RWPE2 (cell line): ENCODE measurements around the gene CEP104.

Source experiments
- ATAC-seq: fragments of 200-7000 bp; cut with Tn5 transposase; 3 replicates; pipeline ENCODE4 v1.9.1; 2021; ENCODE audit warnings: low read depth
- DNase-seq: peaks from one replicate; pipeline ENCODE4 v3.0.0-alpha.2; 2020; ENCODE audit warnings: low spot score
- H3K27ac ChIP-seq: fragments of 450-650 bp; 2 replicates; pipeline ENCODE4 v1.5.1; 2017; ENCODE audit warnings: mild to moderate bottlenecking; ENCODE audit not compliant: poor library complexity, severe bottlenecking
- H3K27me3 ChIP-seq: fragments of 250-450 bp; sonication (Bioruptor Pico); 2 replicates; pipeline ENCODE4 v1.5.1; 2021; ENCODE audit warnings: mild to moderate bottlenecking, moderate library complexity; ENCODE audit not compliant: insufficient read depth, poor library complexity, severe bottlenecking
- H3K36me3 ChIP-seq: fragments of 250-450 bp; sonication (Bioruptor Pico); 2 replicates; pipeline ENCODE4 v1.5.1; 2020; ENCODE audit warnings: low read depth, mild to moderate bottlenecking, moderate library complexity
- H3K4me1 ChIP-seq: fragments of 250-450 bp; sonication (Bioruptor Pico); 2 replicates; pipeline ENCODE4 v1.5.1; 2021; ENCODE audit warnings: mild to moderate bottlenecking, moderate library complexity; ENCODE audit not compliant: insufficient read depth, poor library complexity, severe bottlenecking
- H3K4me3 ChIP-seq: fragments of 250-450 bp; sonication (Bioruptor Pico); 2 replicates; pipeline ENCODE4 v1.5.1; 2021; ENCODE audit warnings: mild to moderate bottlenecking, moderate library complexity; ENCODE audit not compliant: severe bottlenecking
- H3K9me3 ChIP-seq: fragments of 250-450 bp; sonication (Bioruptor Pico); 2 replicates; pipeline ENCODE4 v1.5.1; 2021; ENCODE audit warnings: mild to moderate bottlenecking, moderate library complexity; ENCODE audit not compliant: severe bottlenecking
- TF ChIP-seq, protein P1 (sequence below): fragments of 450-650 bp; IDR thresholded peaks from one replicate; pipeline ENCODE4 v1.5.1; 2017; ENCODE audit warnings: mild to moderate bottlenecking, moderate library complexity; ENCODE audit not compliant: poor library complexity, severe bottlenecking

The CEP104 gene

DNA sequence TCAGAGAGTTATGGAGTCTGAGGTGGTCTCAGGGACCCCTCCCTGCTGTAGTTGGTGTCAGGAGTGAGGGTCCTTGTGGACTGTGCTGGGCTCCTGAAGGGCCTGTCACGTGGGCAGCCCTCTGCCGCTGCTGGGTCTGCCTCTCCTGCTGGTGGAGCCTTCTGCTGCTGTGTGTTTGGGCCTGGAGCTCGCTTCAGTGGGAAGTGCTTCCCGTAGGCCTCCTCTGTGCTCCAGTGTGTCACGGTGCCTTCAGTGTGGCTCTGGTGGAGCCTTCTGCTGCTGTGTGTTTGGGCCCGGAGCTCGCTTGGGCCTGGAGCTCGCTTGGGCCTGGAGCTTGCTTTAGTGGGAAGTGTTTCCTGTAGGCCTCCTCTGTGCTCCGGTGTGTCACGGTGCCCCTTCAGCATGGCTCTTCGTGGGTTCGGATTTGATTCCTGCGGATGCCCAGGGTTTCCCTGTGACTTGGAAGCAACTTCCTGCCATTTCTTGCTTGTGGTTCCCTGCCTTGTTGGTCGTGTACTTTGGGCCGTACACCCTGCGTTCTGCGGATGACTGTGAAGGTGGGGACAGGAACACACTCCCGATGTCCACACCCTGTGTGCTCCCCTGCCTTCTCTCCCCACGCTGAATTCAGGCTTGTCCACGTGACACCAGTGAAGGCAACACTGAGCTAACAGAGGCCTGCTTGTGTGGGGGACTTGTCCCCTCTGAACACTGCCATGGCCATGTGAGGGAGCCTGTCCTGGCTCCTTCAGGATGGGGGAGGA, 23.6 kb upstream of the CEP104 start:
- no peak overlapping the region for H3K27ac ChIP-seq
- H3K36me3 ChIP-seq: peaks cover 6% of the 10 kb centered on the region; the same call in 1 of the 2 replicates
- DNase-seq: no peak
- no peaks in the 10 kb centered on the region for H3K9me3 ChIP-seq
- H3K27me3 ChIP-seq: no peaks in the 10 kb centered on the region
- TF ChIP-seq, protein P1, sequence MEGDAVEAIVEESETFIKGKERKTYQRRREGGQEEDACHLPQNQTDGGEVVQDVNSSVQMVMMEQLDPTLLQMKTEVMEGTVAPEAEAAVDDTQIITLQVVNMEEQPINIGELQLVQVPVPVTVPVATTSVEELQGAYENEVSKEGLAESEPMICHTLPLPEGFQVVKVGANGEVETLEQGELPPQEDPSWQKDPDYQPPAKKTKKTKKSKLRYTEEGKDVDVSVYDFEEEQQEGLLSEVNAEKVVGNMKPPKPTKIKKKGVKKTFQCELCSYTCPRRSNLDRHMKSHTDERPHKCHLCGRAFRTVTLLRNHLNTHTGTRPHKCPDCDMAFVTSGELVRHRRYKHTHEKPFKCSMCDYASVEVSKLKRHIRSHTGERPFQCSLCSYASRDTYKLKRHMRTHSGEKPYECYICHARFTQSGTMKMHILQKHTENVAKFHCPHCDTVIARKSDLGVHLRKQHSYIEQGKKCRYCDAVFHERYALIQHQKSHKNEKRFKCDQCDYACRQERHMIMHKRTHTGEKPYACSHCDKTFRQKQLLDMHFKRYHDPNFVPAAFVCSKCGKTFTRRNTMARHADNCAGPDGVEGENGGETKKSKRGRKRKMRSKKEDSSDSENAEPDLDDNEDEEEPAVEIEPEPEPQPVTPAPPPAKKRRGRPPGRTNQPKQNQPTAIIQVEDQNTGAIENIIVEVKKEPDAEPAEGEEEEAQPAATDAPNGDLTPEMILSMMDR: no peak
- H3K4me1 ChIP-seq: no peaks in the 10 kb centered on the region
- no peak overlapping the region for H3K4me3 ChIP-seq
- no peak for ATAC-seq

DNA sequence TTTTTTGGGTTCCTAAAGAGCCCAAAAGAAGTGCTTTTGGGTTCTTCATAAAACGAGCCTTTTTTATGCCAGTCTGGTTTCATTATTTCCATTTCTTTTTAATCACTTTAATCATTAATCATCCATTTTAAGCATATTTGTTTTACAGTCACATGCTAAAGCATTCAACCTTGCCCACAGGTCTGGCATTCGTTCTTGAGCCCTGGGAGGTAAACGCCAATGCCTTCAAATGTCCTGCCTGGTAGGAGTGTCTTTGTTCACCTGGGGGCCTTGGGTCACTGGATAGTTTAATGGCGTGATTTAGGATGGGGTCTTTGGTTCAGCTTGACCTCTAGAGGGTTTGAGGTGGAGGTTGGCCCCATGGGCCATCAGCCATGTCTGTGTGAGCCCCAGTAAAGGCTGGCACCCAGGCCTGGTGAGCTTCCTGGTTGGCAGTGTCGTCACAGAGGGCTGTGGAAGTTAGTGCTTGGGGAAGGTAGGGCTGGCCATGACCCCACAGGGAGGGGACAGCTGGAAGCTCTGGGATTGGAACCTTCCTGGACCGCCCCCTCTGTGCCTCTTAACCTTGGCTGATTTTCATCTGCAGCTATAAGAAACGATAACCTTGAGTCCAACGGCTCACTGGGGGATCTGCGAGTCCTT, 22.9 kb upstream of the CEP104 start:
- Histone ChIP-seq H3K36me3 (peaks cover 6% of the 10 kb centered on the region; the same call in 1 of the 2 replicates), H3K27me3 (no peaks in the 10 kb centered on the region), H3K4me1 (no peaks in the 10 kb centered on the region), H3K9me3 (no peaks in the 10 kb centered on the region), H3K27ac (no peak overlapping the region), H3K4me3 (no peak overlapping the region)
- DNase-seq (no peak), ATAC-seq (no peak)
- TF ChIP-seq, protein P1: no peak

DNA sequence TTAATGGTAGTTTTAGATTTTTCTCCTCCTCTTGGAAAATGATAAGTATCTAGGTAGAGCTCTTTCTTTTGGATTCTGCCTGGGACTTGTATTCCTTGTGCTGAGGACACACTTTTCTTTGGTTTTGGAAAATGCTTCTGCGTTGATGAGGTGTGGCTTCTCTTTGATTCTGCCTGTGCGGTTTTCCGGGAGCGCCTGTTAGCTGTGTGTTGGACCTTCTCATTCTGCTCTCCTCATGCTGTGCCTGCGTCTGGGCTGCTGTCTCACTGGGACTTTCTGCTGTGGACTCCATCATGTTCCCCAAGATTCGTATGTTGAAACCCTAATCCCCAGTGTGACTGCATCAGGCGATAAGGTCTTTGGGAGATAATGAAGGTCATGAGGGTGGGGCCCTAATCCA, 22.1 kb upstream of the CEP104 start:
- Histone ChIP-seq H3K27ac (no peak overlapping the region), H3K27me3 (no peaks in the 10 kb centered on the region), H3K4me1 (no peaks in the 10 kb centered on the region), H3K9me3 (no peaks in the 10 kb centered on the region), H3K4me3 (no peak overlapping the region), H3K36me3 (peaks cover 6% of the 10 kb centered on the region; the same call in 1 of the 2 replicates)
- no peak for DNase-seq
- TF ChIP-seq, protein P1: no peak
- no peak for ATAC-seq

DNA sequence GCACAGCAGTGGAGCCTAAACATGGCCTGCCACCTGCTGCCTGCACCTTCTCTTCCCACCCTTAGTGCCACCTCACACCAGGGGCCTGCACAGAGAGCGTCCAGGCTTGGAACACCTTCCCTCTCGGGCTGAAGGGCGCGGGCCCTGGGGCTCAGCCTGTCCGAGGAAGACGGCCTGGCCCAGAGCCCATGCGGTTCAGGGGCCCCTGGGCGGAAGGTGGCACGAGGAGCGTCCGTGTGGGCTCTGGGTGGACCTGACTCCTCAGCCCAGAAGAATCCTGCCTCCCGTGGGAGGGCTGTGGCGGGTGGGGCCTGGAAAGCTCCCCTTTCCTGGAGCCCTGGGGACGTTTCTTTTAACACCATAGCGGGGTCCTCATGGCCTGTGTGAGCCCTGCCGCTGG, 19.7 kb upstream of the CEP104 start:
- no peak overlapping the region for H3K4me3 ChIP-seq
- no peaks in the 10 kb centered on the region for H3K4me1 ChIP-seq
- DNase-seq (no peak), ATAC-seq (no peak)
- TF ChIP-seq, protein P1: no peak
- H3K27me3 ChIP-seq: no peaks in the 10 kb centered on the region
- no peaks in the 10 kb centered on the region for H3K9me3 ChIP-seq
- peaks cover 6% of the 10 kb centered on the region; the same call in 1 of the 2 replicates for H3K36me3 ChIP-seq
- no peak overlapping the region for H3K27ac ChIP-seq

DNA sequence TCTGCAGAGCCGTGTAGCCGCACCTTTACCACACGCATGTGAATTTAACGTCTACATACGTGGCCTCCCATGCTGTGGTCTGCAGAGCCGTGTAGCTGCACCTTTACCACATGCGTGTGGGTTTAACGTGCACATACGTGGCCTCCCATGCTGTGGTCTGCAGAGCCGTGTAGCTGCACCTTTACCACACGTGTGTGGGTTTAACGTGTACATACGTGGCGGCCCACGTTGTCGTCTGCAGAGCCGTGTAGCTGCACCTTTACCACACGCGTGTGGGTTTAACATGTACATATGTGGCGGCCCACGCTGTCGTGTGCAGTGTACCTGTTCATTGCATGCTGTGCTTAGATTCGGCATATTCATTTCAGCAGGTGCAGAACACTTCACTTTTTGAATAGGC, 17.7 kb upstream of the CEP104 start:
- H3K9me3 ChIP-seq: no peaks in the 10 kb centered on the region
- ATAC-seq: no peak
- H3K4me3 ChIP-seq: no peak overlapping the region
- peaks cover 6% of the 10 kb centered on the region; the same call in 1 of the 2 replicates for H3K36me3 ChIP-seq
- no peak overlapping the region for H3K27ac ChIP-seq
- no peaks in the 10 kb centered on the region for H3K4me1 ChIP-seq
- TF ChIP-seq, protein P1: no peak
- no peak for DNase-seq
- no peaks in the 10 kb centered on the region for H3K27me3 ChIP-seq
